Measurements from ENCODE around the gene SHISA8.
A peak's percentile ranks its signal among the peaks of the same experiment; 100 is the strongest.

Gene SHISA8

GRCh38 chr22:41946629-41947423, 32.0 kb upstream of the SHISA8 start, which contains the start of gene CENPM:
Gene CENPM, minus strand, starts transcription at chr22:41947152. Its CDS starts 76 bp downstream, at chr22:41947076.
- TF ChIP-seq REST (IDR thresholded peaks at IDR 0.05; ENCODE audit: insufficient read depth in 1 of 2, low read depth in 2 of 2, low read length in 2 of 2) (no peak), FOXP2 (optimal IDR thresholded peaks at IDR 0.05; ENCODE audit: borderline replicate concordance, extremely low read depth, extremely low read length, insufficient read depth) (peak; percentile 47), SIN3A (IDR thresholded peaks at IDR 0.05; ENCODE audit: borderline replicate concordance, insufficient read depth, low read length) (peak; percentile 25; the same call in 1 of the 2 replicates), POLR2AphosphoS5 (IDR thresholded peaks at IDR 0.05; ENCODE audit: low read depth, low read length) (peak; percentile 57; the same call in 1 of the 2 replicates), TAF1 (IDR thresholded peaks at IDR 0.05; ENCODE audit: borderline replicate concordance, insufficient read depth, low read length) (no peak)

- no peak for TF ChIP-seq TAF1 (IDR thresholded peaks at IDR 0.05; ENCODE audit: borderline replicate concordance, insufficient read depth, low read length)
- no peak for TF ChIP-seq SIN3A (IDR thresholded peaks at IDR 0.05; ENCODE audit: borderline replicate concordance, insufficient read depth, low read length)
- no peak for TF ChIP-seq POLR2AphosphoS5 (IDR thresholded peaks at IDR 0.05; ENCODE audit: low read depth, low read length)
- no peak for TF ChIP-seq REST (IDR thresholded peaks at IDR 0.05; ENCODE audit: insufficient read depth in 1 of 2, low read depth in 2 of 2, low read length in 2 of 2)
These were observed 28.9 kb upstream of the SHISA8 start for GRCh38 chr22:41943661-41944209.

- TF ChIP-seq REST (IDR thresholded peaks at IDR 0.05; ENCODE audit: insufficient read depth in 1 of 2, low read depth in 2 of 2, low read length in 2 of 2) (no peak), TAF1 (IDR thresholded peaks at IDR 0.05; ENCODE audit: borderline replicate concordance, insufficient read depth, low read length) (no peak), POLR2AphosphoS5 (IDR thresholded peaks at IDR 0.05; ENCODE audit: low read depth, low read length) (no peak), FOXP2 (optimal IDR thresholded peaks at IDR 0.05; ENCODE audit: borderline replicate concordance, extremely low read depth, extremely low read length, insufficient read depth) (peak; percentile 73), SIN3A (IDR thresholded peaks at IDR 0.05; ENCODE audit: borderline replicate concordance, insufficient read depth, low read length) (no peak)
These were observed 26.2 kb upstream of the SHISA8 start for GRCh38 chr22:41940832-41941765.

GRCh38 chr22:41939981-41940831, 25.3 kb upstream of the SHISA8 start:
- TF ChIP-seq FOXP2 (optimal IDR thresholded peaks at IDR 0.05; ENCODE audit: borderline replicate concordance, extremely low read depth, extremely low read length, insufficient read depth) (no peak), TAF1 (IDR thresholded peaks at IDR 0.05; ENCODE audit: borderline replicate concordance, insufficient read depth, low read length) (no peak), REST (IDR thresholded peaks at IDR 0.05; ENCODE audit: insufficient read depth in 1 of 2, low read depth in 2 of 2, low read length in 2 of 2) (no peak), POLR2AphosphoS5 (IDR thresholded peaks at IDR 0.05; ENCODE audit: low read depth, low read length) (no peak), SIN3A (IDR thresholded peaks at IDR 0.05; ENCODE audit: borderline replicate concordance, insufficient read depth, low read length) (no peak)

Data from PFSK-1 (cell line).